SK-N-SH (cell line): ENCODE measurements around the gene TNK2.

Experiments
- CTCF ChIP-seq: fragments of 200-600 bp; sonication (generic); IDR thresholded peaks from 2 replicates; pipeline ENCODE4 v1.6.1; 2017; ENCODE audit warnings: antibody characterized with exemption, mild to moderate bottlenecking, moderate library complexity
- TF ChIP-seq, protein P1 (sequence below): IDR thresholded peaks from 2 replicates; pipeline ENCODE4; 2012

GRCh38 chr3:195889870-195890295, 18.5 kb downstream of the TNK2 start:
- no peak for TF ChIP-seq CTCF
- TF ChIP-seq, protein P1, sequence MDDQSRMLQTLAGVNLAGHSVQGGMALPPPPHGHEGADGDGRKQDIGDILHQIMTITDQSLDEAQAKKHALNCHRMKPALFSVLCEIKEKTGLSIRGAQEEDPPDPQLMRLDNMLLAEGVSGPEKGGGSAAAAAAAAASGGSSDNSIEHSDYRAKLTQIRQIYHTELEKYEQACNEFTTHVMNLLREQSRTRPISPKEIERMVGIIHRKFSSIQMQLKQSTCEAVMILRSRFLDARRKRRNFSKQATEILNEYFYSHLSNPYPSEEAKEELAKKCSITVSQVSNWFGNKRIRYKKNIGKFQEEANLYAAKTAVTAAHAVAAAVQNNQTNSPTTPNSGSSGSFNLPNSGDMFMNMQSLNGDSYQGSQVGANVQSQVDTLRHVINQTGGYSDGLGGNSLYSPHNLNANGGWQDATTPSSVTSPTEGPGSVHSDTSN, result no peak
